Measurements from ENCODE around the gene ZBTB2.

- TF ChIP-seq, protein P1, sequence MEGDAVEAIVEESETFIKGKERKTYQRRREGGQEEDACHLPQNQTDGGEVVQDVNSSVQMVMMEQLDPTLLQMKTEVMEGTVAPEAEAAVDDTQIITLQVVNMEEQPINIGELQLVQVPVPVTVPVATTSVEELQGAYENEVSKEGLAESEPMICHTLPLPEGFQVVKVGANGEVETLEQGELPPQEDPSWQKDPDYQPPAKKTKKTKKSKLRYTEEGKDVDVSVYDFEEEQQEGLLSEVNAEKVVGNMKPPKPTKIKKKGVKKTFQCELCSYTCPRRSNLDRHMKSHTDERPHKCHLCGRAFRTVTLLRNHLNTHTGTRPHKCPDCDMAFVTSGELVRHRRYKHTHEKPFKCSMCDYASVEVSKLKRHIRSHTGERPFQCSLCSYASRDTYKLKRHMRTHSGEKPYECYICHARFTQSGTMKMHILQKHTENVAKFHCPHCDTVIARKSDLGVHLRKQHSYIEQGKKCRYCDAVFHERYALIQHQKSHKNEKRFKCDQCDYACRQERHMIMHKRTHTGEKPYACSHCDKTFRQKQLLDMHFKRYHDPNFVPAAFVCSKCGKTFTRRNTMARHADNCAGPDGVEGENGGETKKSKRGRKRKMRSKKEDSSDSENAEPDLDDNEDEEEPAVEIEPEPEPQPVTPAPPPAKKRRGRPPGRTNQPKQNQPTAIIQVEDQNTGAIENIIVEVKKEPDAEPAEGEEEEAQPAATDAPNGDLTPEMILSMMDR (IDR thresholded peaks at IDR 0.05) = no peak
- no peak for TF ChIP-seq POLR2A (IDR thresholded peaks at IDR 0.05)
Observed at GRCh38 chr6:151387175-151387970, 4.0 kb downstream of the ZBTB2 start.
